HL-60 (cell line): ENCODE results near the gene NVL.

Source experiments
- GABPA ChIP-seq: IDR thresholded peaks from 2 replicates; pipeline ENCODE4 v1.6.1; 2012; ENCODE audit warnings: low read depth
- TF ChIP-seq, protein P1 (sequence below): IDR thresholded peaks from 2 replicates; pipeline ENCODE4 v1.6.1; 2012; ENCODE audit warnings: low read depth; ENCODE audit not compliant: insufficient replicate concordance
- TF ChIP-seq, protein P2 (sequence below): IDR thresholded peaks from one replicate; pipeline ENCODE4 v1.5.1; 2011; ENCODE audit warnings: low read length, control low read depth, inconsistent platforms; ENCODE audit not compliant: insufficient read depth

DNA sequence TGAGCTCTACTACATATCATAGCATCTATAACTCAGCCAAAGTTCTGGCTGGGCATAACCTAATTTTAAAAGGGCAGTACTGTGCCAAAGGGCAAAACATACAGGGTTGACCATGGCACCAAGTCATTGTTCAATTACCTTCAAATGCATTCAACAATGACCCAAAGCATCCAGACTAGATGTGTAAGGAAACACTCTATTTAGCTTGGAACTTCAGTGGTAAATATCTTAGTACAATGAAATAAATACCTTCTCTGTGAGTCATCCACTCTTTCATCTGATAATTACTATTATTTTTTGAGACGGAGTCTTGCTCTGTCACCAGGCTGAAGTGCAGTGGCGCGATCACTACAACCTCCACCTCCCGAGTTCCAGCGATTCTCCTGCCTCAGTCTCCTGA, 70.0 kb downstream of the NVL start:
- TF ChIP-seq, protein P1, sequence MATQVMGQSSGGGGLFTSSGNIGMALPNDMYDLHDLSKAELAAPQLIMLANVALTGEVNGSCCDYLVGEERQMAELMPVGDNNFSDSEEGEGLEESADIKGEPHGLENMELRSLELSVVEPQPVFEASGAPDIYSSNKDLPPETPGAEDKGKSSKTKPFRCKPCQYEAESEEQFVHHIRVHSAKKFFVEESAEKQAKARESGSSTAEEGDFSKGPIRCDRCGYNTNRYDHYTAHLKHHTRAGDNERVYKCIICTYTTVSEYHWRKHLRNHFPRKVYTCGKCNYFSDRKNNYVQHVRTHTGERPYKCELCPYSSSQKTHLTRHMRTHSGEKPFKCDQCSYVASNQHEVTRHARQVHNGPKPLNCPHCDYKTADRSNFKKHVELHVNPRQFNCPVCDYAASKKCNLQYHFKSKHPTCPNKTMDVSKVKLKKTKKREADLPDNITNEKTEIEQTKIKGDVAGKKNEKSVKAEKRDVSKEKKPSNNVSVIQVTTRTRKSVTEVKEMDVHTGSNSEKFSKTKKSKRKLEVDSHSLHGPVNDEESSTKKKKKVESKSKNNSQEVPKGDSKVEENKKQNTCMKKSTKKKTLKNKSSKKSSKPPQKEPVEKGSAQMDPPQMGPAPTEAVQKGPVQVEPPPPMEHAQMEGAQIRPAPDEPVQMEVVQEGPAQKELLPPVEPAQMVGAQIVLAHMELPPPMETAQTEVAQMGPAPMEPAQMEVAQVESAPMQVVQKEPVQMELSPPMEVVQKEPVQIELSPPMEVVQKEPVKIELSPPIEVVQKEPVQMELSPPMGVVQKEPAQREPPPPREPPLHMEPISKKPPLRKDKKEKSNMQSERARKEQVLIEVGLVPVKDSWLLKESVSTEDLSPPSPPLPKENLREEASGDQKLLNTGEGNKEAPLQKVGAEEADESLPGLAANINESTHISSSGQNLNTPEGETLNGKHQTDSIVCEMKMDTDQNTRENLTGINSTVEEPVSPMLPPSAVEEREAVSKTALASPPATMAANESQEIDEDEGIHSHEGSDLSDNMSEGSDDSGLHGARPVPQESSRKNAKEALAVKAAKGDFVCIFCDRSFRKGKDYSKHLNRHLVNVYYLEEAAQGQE = no peak
- TF ChIP-seq, protein P2, sequence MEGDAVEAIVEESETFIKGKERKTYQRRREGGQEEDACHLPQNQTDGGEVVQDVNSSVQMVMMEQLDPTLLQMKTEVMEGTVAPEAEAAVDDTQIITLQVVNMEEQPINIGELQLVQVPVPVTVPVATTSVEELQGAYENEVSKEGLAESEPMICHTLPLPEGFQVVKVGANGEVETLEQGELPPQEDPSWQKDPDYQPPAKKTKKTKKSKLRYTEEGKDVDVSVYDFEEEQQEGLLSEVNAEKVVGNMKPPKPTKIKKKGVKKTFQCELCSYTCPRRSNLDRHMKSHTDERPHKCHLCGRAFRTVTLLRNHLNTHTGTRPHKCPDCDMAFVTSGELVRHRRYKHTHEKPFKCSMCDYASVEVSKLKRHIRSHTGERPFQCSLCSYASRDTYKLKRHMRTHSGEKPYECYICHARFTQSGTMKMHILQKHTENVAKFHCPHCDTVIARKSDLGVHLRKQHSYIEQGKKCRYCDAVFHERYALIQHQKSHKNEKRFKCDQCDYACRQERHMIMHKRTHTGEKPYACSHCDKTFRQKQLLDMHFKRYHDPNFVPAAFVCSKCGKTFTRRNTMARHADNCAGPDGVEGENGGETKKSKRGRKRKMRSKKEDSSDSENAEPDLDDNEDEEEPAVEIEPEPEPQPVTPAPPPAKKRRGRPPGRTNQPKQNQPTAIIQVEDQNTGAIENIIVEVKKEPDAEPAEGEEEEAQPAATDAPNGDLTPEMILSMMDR = no peak
- TF ChIP-seq GABPA = no peak
